Body of pancreas (tissue), 4 donors: Measurements from ENCODE around the gene NINL. TPM values are rescaled to one million over a fixed set of nuclear protein-coding genes. Genes with fewer than 3 reads are reported as not detected.
A peak's percentile ranks its signal among the peaks of the same experiment; 100 is the strongest.

Experiments used
- ATAC-seq: fragments of 150-250 bp; one replicate; pipeline ENCODE4 v1.9.1; 2016
- DNase-seq, 4 donors: peaks; one replicate each; pipeline ENCODE4 v3.0.0-alpha.2; 2019
- H3K27ac ChIP-seq, 4 donors: fragments of 200-600 bp; sonication (generic); 1 replicate in 3 of 4; 2 replicates in 1 of 4; pipeline versions ENCODE4 v1.5.1 to v1.6.1; 2016 to 2019; ENCODE audit warnings: mild to moderate bottlenecking in 1 of 4, mixed read lengths in 1 of 4, moderate library complexity in 1 of 4
- H3K27me3 ChIP-seq, 2 donors: fragments of 200-600 bp; sonication (generic); one replicate each; pipeline ENCODE4 v1.6.0; 2016; ENCODE audit warnings: mild to moderate bottlenecking in 1 of 2
- H3K36me3 ChIP-seq, 2 donors: fragments of 200-600 bp; sonication (generic); replicated peaks in 1 of 2; 2 replicates each; pipeline ENCODE4 v1.5.1; 2016; ENCODE audit warnings: low read depth in 2 of 2; ENCODE audit not compliant: insufficient read depth in 1 of 2
- H3K4me1 ChIP-seq: fragments of 200-600 bp; sonication (generic); one replicate; pipeline ENCODE4 v1.6.0; 2016
- H3K4me3 ChIP-seq, 2 donors: fragments of 200-600 bp; sonication (generic); 1 replicate in 1 of 2; 2 replicates in 1 of 2; pipeline ENCODE4 v1.5.1; 2016 to 2019
- H3K9me3 ChIP-seq, 3 donors: fragments of 200-600 bp; sonication (generic); 1 replicate in 2 of 3; 2 replicates in 1 of 3; pipeline ENCODE4 v1.5.1; 2016
- POLR2A ChIP-seq, 3 donors: fragments of 450-650 bp; IDR thresholded peaks; one replicate each; pipeline ENCODE4 v1.6.1; 2016; ENCODE audit warnings: antibody characterized with exemption in 3 of 3, mild to moderate bottlenecking in 2 of 3
- WGBS, 2 donors: methylation state at CpG; one replicate each; pipeline ENCODE4 v1.1.5; 2017; 5-methylcytosine and 5-hydroxymethylcytosine counted together
- intact Hi-C: fragments of 100-400 bp; cut with DNase I; formaldehyde crosslinking; loops from one replicate; pipeline ENCODE4 v1.15.1; 2023
- total RNA-seq, 2 donors: library from RNA; depleted of rRNA; stranded (reverse); fragments of >200 nt; gene quantifications; one replicate each; pipeline ENCODE4 v1.1.0, GENCODE V29; 2016
- TF ChIP-seq, protein P1 (sequence below), 7 experiments: fragments of 450-650 bp in 4 of 7; fragments of 200-600 bp in 3 of 7; sonication (generic) in 3 of 7; IDR thresholded peaks; one replicate each; pipeline ENCODE4 v1.5.1; 2016 to 2019; ENCODE audit warnings: antibody characterized with exemption in 7 of 7

The NINL gene
- total RNA-seq, 2 donors from 2014 or later, result 6.7 to 34.9 TPM

DNA sequence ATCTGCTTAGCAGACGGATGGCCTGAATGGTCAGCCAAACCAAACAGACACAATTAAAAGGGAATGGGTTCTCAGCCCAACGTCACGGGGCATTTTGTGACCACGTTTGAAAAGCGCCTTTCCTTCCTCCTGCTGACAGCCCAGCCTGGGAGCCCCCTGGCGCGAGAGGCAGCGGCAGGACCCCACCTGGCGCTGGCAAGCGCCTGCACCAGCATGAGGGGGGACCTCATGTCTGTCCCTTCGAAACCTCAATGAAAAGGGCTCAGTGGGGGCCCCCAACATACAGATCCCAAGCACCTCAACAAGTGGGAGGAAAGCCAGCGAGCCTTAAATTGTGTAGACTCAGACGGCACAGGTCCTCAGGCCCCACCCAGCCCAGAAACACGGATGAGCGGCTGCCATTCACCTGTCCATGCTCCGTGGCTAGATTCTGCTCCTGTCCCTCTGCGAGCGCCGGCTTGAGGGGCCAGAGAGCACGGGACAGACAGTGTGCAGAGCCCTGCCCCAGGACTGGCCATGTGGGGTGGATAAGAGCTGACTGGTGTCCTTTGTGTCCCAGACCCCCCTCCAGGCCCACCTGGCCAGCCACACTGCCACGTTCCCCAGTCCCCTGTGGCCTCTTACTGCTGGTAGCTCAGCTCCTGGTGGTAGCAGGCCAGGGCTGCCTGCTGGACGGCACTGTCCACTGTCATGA, 87.6 kb downstream of the NINL start:
- TF ChIP-seq POLR2A (IDR thresholded peaks at IDR 0.05), result no peak
- TF ChIP-seq, protein P1, sequence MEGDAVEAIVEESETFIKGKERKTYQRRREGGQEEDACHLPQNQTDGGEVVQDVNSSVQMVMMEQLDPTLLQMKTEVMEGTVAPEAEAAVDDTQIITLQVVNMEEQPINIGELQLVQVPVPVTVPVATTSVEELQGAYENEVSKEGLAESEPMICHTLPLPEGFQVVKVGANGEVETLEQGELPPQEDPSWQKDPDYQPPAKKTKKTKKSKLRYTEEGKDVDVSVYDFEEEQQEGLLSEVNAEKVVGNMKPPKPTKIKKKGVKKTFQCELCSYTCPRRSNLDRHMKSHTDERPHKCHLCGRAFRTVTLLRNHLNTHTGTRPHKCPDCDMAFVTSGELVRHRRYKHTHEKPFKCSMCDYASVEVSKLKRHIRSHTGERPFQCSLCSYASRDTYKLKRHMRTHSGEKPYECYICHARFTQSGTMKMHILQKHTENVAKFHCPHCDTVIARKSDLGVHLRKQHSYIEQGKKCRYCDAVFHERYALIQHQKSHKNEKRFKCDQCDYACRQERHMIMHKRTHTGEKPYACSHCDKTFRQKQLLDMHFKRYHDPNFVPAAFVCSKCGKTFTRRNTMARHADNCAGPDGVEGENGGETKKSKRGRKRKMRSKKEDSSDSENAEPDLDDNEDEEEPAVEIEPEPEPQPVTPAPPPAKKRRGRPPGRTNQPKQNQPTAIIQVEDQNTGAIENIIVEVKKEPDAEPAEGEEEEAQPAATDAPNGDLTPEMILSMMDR (IDR thresholded peaks at IDR 0.05), result no peak
- Histone ChIP-seq H3K4me1 (no peaks in the 10 kb centered on the region), H3K36me3 (no peaks in the 10 kb centered on the region), H3K27me3 (no peaks in the 10 kb centered on the region), H3K9me3 (no peaks in the 10 kb centered on the region), H3K4me3 (no peak overlapping the region), H3K27ac (no peak overlapping the region)
- ATAC-seq (no peak), DNase-seq (no peak)
- intact Hi-C loops, result no loop called here
- 80 to 92% methylated on average over 20 to 22 of the region's 22 CpGs for WGBS, 2 donors

DNA sequence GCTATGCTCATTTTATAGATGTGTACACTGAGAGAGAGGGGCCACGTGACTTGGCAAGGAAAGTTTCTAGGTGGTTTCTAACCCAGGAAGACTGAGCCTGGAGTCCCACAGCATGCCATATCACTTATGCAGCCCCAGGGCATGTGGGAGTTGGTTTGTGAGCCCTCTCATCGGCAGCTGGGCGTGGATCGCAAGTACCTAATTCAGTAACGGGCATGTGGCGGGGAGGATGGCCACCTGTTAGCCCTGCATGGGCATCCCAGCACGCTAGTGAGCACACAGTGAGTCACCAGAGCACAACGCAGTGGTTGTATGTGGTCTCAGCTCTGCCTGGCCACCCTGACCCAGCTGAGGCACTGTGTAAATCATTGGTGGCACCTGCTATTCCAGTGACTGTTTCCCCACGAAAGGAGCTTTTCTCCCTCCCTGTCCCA, 88.3 kb downstream of the NINL start:
- no peak overlapping the region for H3K27ac ChIP-seq
- H3K27me3 ChIP-seq, result no peaks in the 10 kb centered on the region
- intact Hi-C loops, result no loop called here
- DNase-seq (peak in 1 of 4 donors; percentile 41), ATAC-seq (no peak)
- WGBS, 2 donors, result 46 to 75% methylated on average over 2 to 9 of the region's 9 CpGs
- no peaks in the 10 kb centered on the region for H3K36me3 ChIP-seq
- no peaks in the 10 kb centered on the region for H3K4me1 ChIP-seq
- no peak overlapping the region for H3K4me3 ChIP-seq
- TF ChIP-seq, protein P1 (IDR thresholded peaks at IDR 0.05), result no peak
- no peak for TF ChIP-seq POLR2A (IDR thresholded peaks at IDR 0.05)
- H3K9me3 ChIP-seq, result no peaks in the 10 kb centered on the region

GRCh38 chr20:25496165-25496967, 89.0 kb downstream of the NINL start:
- DNase-seq (no peak), ATAC-seq (no peak)
- Histone ChIP-seq H3K4me1 (no peaks in the 10 kb centered on the region), H3K27me3 (no peaks in the 10 kb centered on the region), H3K4me3 (no peak overlapping the region), H3K36me3 (no peaks in the 10 kb centered on the region), H3K27ac (no peak overlapping the region), H3K9me3 (no peaks in the 10 kb centered on the region)
- WGBS, 2 donors, result 87 to 95% methylated on average over 11 to 13 of the region's 14 CpGs
- TF ChIP-seq, protein P1 (IDR thresholded peaks at IDR 0.05), result no peak
- TF ChIP-seq POLR2A (IDR thresholded peaks at IDR 0.05), result no peak
- intact Hi-C loops, result no loop called here

- intact Hi-C loops, result no loop called here
- 83 to 93% methylated on average over 7 to 18 of the region's 18 CpGs for WGBS, 2 donors
- no peaks in the 10 kb centered on the region for H3K36me3 ChIP-seq
- no peaks in the 10 kb centered on the region for H3K4me1 ChIP-seq
- no peak overlapping the region for H3K4me3 ChIP-seq
- H3K27ac ChIP-seq, result no peak overlapping the region
- TF ChIP-seq, protein P1 (IDR thresholded peaks at IDR 0.05), result no peak
- no peak for TF ChIP-seq POLR2A (IDR thresholded peaks at IDR 0.05)
- H3K27me3 ChIP-seq, result no peaks in the 10 kb centered on the region
- H3K9me3 ChIP-seq, result no peaks in the 10 kb centered on the region
- ATAC-seq (no peak), DNase-seq (peak in 1 of 4 donors; percentile 19)
Measured at GRCh38 chr20:25495189-25495824, 90.0 kb downstream of the NINL start.
